ENCODE results near the gene S1PR4. TPM values are rescaled to one million over a fixed set of nuclear protein-coding genes. Genes with fewer than 3 reads are reported as not detected.
"Not testable (repeated sequence)": the region's sequence is repeated elsewhere in the genome, so short reads cannot be mapped to it uniquely, and the experiment has no call there.

S1PR4 gene
- total and polyA plus RNA-seq, 4 donors, result 0.50 to 2.5 (median 1.6) TPM

GRCh38 chr19:3196064-3196932 lies 17.7 kb downstream of the S1PR4 start:
- H3K27ac ChIP-seq (ENCODE audit: low read depth in 1 of 2, low read length in 2 of 2), result no peak overlapping the region
- H3K36me3 ChIP-seq (ENCODE audit: control insufficient read depth in 1 of 2, insufficient read depth in 2 of 2, low read length in 1 of 2), result peaks cover 0 to 2% of the 10 kb centered on the region in 2 donors
- ATAC-seq (ENCODE audit: low FRiP score), result no peak
- H3K4me3 ChIP-seq (ENCODE audit: low read length in 2 of 2), result no peak overlapping the region
- no peaks in the 10 kb centered on the region for H3K27me3 ChIP-seq (ENCODE audit: control insufficient read depth in 1 of 2, insufficient read depth in 2 of 2, low read length in 1 of 2)
- H3K4me1 ChIP-seq (ENCODE audit: control insufficient read depth in 1 of 2, insufficient read depth in 2 of 2, low read length in 2 of 2), result no peaks in the 10 kb centered on the region
- intact Hi-C loops (cut with DNase I), result no loop called here
- H3K9me3 ChIP-seq (ENCODE audit: control insufficient read depth, low read length), result no peaks in the 10 kb centered on the region
- DNase-seq, result no peak
- whole genome bisulfite sequencing, 2 donors, result 90 to 93% methylated on average over 40 to 42 of the region's 42 CpGs

GRCh38 chr19:3196933-3197205 lies 18.3 kb downstream of the S1PR4 start:
- Histone ChIP-seq H3K27ac (ENCODE audit: low read depth in 1 of 2, low read length in 2 of 2) (no peak overlapping the region), H3K36me3 (ENCODE audit: control insufficient read depth in 1 of 2, insufficient read depth in 2 of 2, low read length in 1 of 2) (peaks cover 0 to 2% of the 10 kb centered on the region in 2 donors), H3K4me1 (ENCODE audit: control insufficient read depth in 1 of 2, insufficient read depth in 2 of 2, low read length in 2 of 2) (no peaks in the 10 kb centered on the region), H3K9me3 (ENCODE audit: control insufficient read depth, low read length) (no peaks in the 10 kb centered on the region), H3K4me3 (ENCODE audit: low read length in 2 of 2) (no peak overlapping the region), H3K27me3 (ENCODE audit: control insufficient read depth in 1 of 2, insufficient read depth in 2 of 2, low read length in 1 of 2) (no peaks in the 10 kb centered on the region)
- WGBS, 2 donors, result 93 to 94% methylated on average over 14 of the region's 14 CpGs
- ATAC-seq (ENCODE audit: low FRiP score) (no peak), DNase-seq (no peak)
- intact Hi-C loops (cut with DNase I), result no loop called here

GRCh38 chr19:3198901-3199700 lies 20.5 kb downstream of the S1PR4 start:
- no peak overlapping the region for H3K4me3 ChIP-seq (ENCODE audit: low read length in 2 of 2)
- H3K4me1 ChIP-seq (ENCODE audit: control insufficient read depth in 1 of 2, insufficient read depth in 2 of 2, low read length in 2 of 2), result no peaks in the 10 kb centered on the region
- no peaks in the 10 kb centered on the region for H3K27me3 ChIP-seq (ENCODE audit: control insufficient read depth in 1 of 2, insufficient read depth in 2 of 2, low read length in 1 of 2)
- ATAC-seq (ENCODE audit: low FRiP score) (no peak), DNase-seq (no peak)
- no peaks in the 10 kb centered on the region for H3K9me3 ChIP-seq (ENCODE audit: control insufficient read depth, low read length)
- H3K36me3 ChIP-seq (ENCODE audit: control insufficient read depth in 1 of 2, insufficient read depth in 2 of 2, low read length in 1 of 2), result peaks cover 0 to 4% of the 10 kb centered on the region in 2 donors
- intact Hi-C loops (cut with DNase I), result no loop called here
- H3K27ac ChIP-seq (ENCODE audit: low read depth in 1 of 2, low read length in 2 of 2), result no peak overlapping the region
- 93% methylated on average over 42 to 43 of the region's 43 CpGs for WGBS, 2 donors

GRCh38 chr19:3201072-3201700 lies 22.6 kb downstream of the S1PR4 start:
- ATAC-seq (ENCODE audit: low FRiP score) (no peak), DNase-seq (no peak)
- intact Hi-C loops (cut with DNase I), result no loop called here
- no peaks in the 10 kb centered on the region for H3K27me3 ChIP-seq (ENCODE audit: control insufficient read depth in 1 of 2, insufficient read depth in 2 of 2, low read length in 1 of 2)
- 95 to 96% methylated on average over 23 to 39 of the region's 39 CpGs for WGBS, 2 donors
- no peaks in the 10 kb centered on the region for H3K4me1 ChIP-seq (ENCODE audit: control insufficient read depth in 1 of 2, insufficient read depth in 2 of 2, low read length in 2 of 2)
- no peaks in the 10 kb centered on the region for H3K9me3 ChIP-seq (ENCODE audit: control insufficient read depth, low read length)
- no peak overlapping the region for H3K27ac ChIP-seq (ENCODE audit: low read depth in 1 of 2, low read length in 2 of 2)
- H3K4me3 ChIP-seq (ENCODE audit: low read length in 2 of 2), result no peak overlapping the region
- peaks cover 0 to 8% of the 10 kb centered on the region in 2 donors for H3K36me3 ChIP-seq (ENCODE audit: control insufficient read depth in 1 of 2, insufficient read depth in 2 of 2, low read length in 1 of 2)

- Histone ChIP-seq H3K27me3 (ENCODE audit: control insufficient read depth in 1 of 2, insufficient read depth in 2 of 2, low read length in 1 of 2) (no peaks in the 10 kb centered on the region), H3K4me1 (ENCODE audit: control insufficient read depth in 1 of 2, insufficient read depth in 2 of 2, low read length in 2 of 2) (no peaks in the 10 kb centered on the region), H3K9me3 (ENCODE audit: control insufficient read depth, low read length) (no peaks in the 10 kb centered on the region), H3K36me3 (ENCODE audit: control insufficient read depth in 1 of 2, insufficient read depth in 2 of 2, low read length in 1 of 2) (peaks cover 0 to 6% of the 10 kb centered on the region in 2 donors), H3K4me3 (ENCODE audit: low read length in 2 of 2) (no peak overlapping the region), H3K27ac (ENCODE audit: low read depth in 1 of 2, low read length in 2 of 2) (no peak overlapping the region)
- WGBS, 2 donors, result 93 to 95% methylated on average over 14 of the region's 14 CpGs
- intact Hi-C loops (cut with DNase I), result no loop called here
- no peak for DNase-seq
- ATAC-seq (ENCODE audit: low FRiP score), result no peak
Observed at GRCh38 chr19:3201911-3202310, 23.3 kb downstream of the S1PR4 start.

GRCh38 chr19:3202346-3202745 lies 23.8 kb downstream of the S1PR4 start:
- Histone ChIP-seq H3K4me1 (ENCODE audit: control insufficient read depth in 1 of 2, insufficient read depth in 2 of 2, low read length in 2 of 2) (no peaks in the 10 kb centered on the region), H3K27me3 (ENCODE audit: control insufficient read depth in 1 of 2, insufficient read depth in 2 of 2, low read length in 1 of 2) (no peaks in the 10 kb centered on the region), H3K36me3 (ENCODE audit: control insufficient read depth in 1 of 2, insufficient read depth in 2 of 2, low read length in 1 of 2) (peaks cover 0 to 6% of the 10 kb centered on the region in 2 donors), H3K9me3 (ENCODE audit: control insufficient read depth, low read length) (no peaks in the 10 kb centered on the region), H3K27ac (ENCODE audit: low read depth in 1 of 2, low read length in 2 of 2) (no peak overlapping the region), H3K4me3 (ENCODE audit: low read length in 2 of 2) (no peak overlapping the region)
- WGBS, 2 donors, result 88 to 91% methylated on average over 12 of the region's 12 CpGs
- intact Hi-C loops (cut with DNase I), result no loop called here
- no peak for DNase-seq
- ATAC-seq (ENCODE audit: low FRiP score), result no peak

GRCh38 chr19:3202895-3203294 lies 24.3 kb downstream of the S1PR4 start:
- not testable (repeated sequence) for H3K9me3 ChIP-seq (ENCODE audit: control insufficient read depth, low read length); H3K36me3 ChIP-seq (ENCODE audit: control insufficient read depth in 1 of 2, insufficient read depth in 2 of 2, low read length in 1 of 2)
- WGBS, 2 donors, result 91 to 94% methylated on average over 7 of the region's 7 CpGs

GRCh38 chr19:3203805-3204645 lies 25.5 kb downstream of the S1PR4 start:
- 95 to 98% methylated on average over 41 to 43 of the region's 43 CpGs for WGBS, 2 donors
- H3K36me3 ChIP-seq (ENCODE audit: control insufficient read depth in 1 of 2, insufficient read depth in 2 of 2, low read length in 1 of 2), result peaks cover 0 to 6% of the 10 kb centered on the region in 2 donors
- ATAC-seq (ENCODE audit: low FRiP score) (no peak), DNase-seq (no peak)
- no peak overlapping the region for H3K27ac ChIP-seq (ENCODE audit: low read depth in 1 of 2, low read length in 2 of 2)
- intact Hi-C loops (cut with DNase I), result no loop called here
- H3K9me3 ChIP-seq (ENCODE audit: control insufficient read depth, low read length), result no peaks in the 10 kb centered on the region
- no peaks in the 10 kb centered on the region for H3K4me1 ChIP-seq (ENCODE audit: control insufficient read depth in 1 of 2, insufficient read depth in 2 of 2, low read length in 2 of 2)
- no peaks in the 10 kb centered on the region for H3K27me3 ChIP-seq (ENCODE audit: control insufficient read depth in 1 of 2, insufficient read depth in 2 of 2, low read length in 1 of 2)
- no peak overlapping the region for H3K4me3 ChIP-seq (ENCODE audit: low read length in 2 of 2)

More at GRCh38 chr19:3202895-3203294, 24.3 kb downstream of the S1PR4 start:
- DNase-seq; H3K4me1 ChIP-seq (ENCODE audit: control insufficient read depth in 1 of 2, insufficient read depth in 2 of 2, low read length in 2 of 2); H3K27me3 ChIP-seq (ENCODE audit: control insufficient read depth in 1 of 2, insufficient read depth in 2 of 2, low read length in 1 of 2); ATAC-seq (ENCODE audit: low FRiP score); intact Hi-C loops (cut with DNase I); H3K27ac ChIP-seq (ENCODE audit: low read depth in 1 of 2, low read length in 2 of 2); H3K4me3 ChIP-seq (ENCODE audit: low read length in 2 of 2): not testable (repeated sequence)

Measured in aorta (tissue), 5 donors.